Liver (tissue), 9 donors: ENCODE measurements around the gene FIBP. TPM values are rescaled to one million over a fixed set of nuclear protein-coding genes. Genes with fewer than 3 reads are reported as not detected.

Experiments used
- DNase-seq: peaks from one replicate; pipeline ENCODE4 v3.0.0-alpha.2; 2017; ENCODE audit warnings: low spot score
- H3K27ac ChIP-seq, 2 donors: one replicate each; pipeline ENCODE4 v1.7.0; 2013; ENCODE audit warnings: inconsistent platforms in 2 of 2, low read length in 2 of 2, control low read depth in 1 of 2, low read depth in 1 of 2, mild to moderate bottlenecking in 1 of 2
- H3K27me3 ChIP-seq, 4 donors: one replicate each; pipeline versions ENCODE4 v1.6.1 to v1.7.0; 2013; ENCODE audit warnings: low read length in 3 of 4, inconsistent platforms in 1 of 4, mild to moderate bottlenecking in 1 of 4, moderate library complexity in 1 of 4; ENCODE audit not compliant: control insufficient read depth in 4 of 4, insufficient read depth in 4 of 4
- H3K36me3 ChIP-seq, 4 donors: one replicate each; pipeline versions ENCODE4 v1.6.1 to v1.7.0; 2013; ENCODE audit warnings: low read length in 3 of 4, mild to moderate bottlenecking in 3 of 4, low read depth in 1 of 4, moderate library complexity in 1 of 4; ENCODE audit not compliant: control insufficient read depth in 4 of 4, insufficient read depth in 3 of 4
- H3K4me1 ChIP-seq, 4 donors: one replicate each; pipeline versions ENCODE4 v1.6.1 to v1.7.0; 2013; ENCODE audit warnings: low read length in 3 of 4, mild to moderate bottlenecking in 3 of 4, moderate library complexity in 1 of 4; ENCODE audit not compliant: control insufficient read depth in 4 of 4, insufficient read depth in 4 of 4
- H3K4me3 ChIP-seq, 3 donors: one replicate each; pipeline versions ENCODE4 v1.6.1 to v1.7.0; 2013; ENCODE audit warnings: low read length in 3 of 3, control low read depth in 1 of 3, low read depth in 1 of 3, mild to moderate bottlenecking in 1 of 3
- H3K9ac ChIP-seq, 2 donors: one replicate each; pipeline ENCODE4 v1.7.0; 2013; ENCODE audit warnings: low read length in 2 of 2, mild to moderate bottlenecking in 2 of 2, moderate library complexity in 2 of 2, control low read depth in 1 of 2, low read depth in 1 of 2
- H3K9me3 ChIP-seq, 4 donors: one replicate each; pipeline versions ENCODE4 v1.6.1 to v1.7.0; 2013; ENCODE audit warnings: low read length in 3 of 4; ENCODE audit not compliant: control insufficient read depth in 4 of 4
- CTCF ChIP-seq: fragments of 150-350 bp; IDR thresholded peaks from 2 replicates; pipeline ENCODE4 v1.5.1; 2017; ENCODE audit warnings: improper control_type of control experiment, low read depth, low read length; ENCODE audit not compliant: missing input control
- EGR1 ChIP-seq, 2 donors: IDR thresholded peaks; 2 replicates each; pipeline ENCODE4 v1.6.1; 2016 to 2018; ENCODE audit warnings: antibody characterized with exemption in 2 of 2, low read depth in 2 of 2
- FOXA1 ChIP-seq: IDR thresholded peaks from 2 replicates; pipeline ENCODE4 v1.6.1; 2016; ENCODE audit warnings: antibody characterized with exemption
- FOXA2 ChIP-seq: IDR thresholded peaks from 2 replicates; pipeline ENCODE4 v1.6.1; 2016; ENCODE audit warnings: antibody characterized with exemption
- GABPA ChIP-seq, 2 donors: IDR thresholded peaks in 1 of 2; conservative IDR thresholded peaks in 1 of 2; 2 replicates each; pipeline ENCODE4 v1.6.1; 2016; ENCODE audit warnings: antibody characterized with exemption in 2 of 2, mild to moderate bottlenecking in 1 of 2, moderate library complexity in 1 of 2
- HNF4A ChIP-seq, 2 donors: conservative IDR thresholded peaks; 2 replicates each; pipeline ENCODE4 v1.6.1; 2016; ENCODE audit warnings: antibody characterized with exemption in 2 of 2, mild to moderate bottlenecking in 2 of 2
- HNF4G ChIP-seq: IDR thresholded peaks from 2 replicates; pipeline ENCODE4 v1.6.1; 2016; ENCODE audit warnings: antibody characterized with exemption
- JUND ChIP-seq, 2 donors: IDR thresholded peaks; 2 replicates each; pipeline ENCODE4 v1.6.1; 2016; ENCODE audit warnings: antibody characterized with exemption in 2 of 2
- NR2F2 ChIP-seq: IDR thresholded peaks from 2 replicates; pipeline ENCODE4 v1.6.1; 2016; ENCODE audit warnings: antibody characterized with exemption
- RAD21 ChIP-seq, 2 donors: IDR thresholded peaks; 2 replicates each; pipeline ENCODE4 v1.6.1; 2016; ENCODE audit warnings: antibody characterized with exemption in 2 of 2, mild to moderate bottlenecking in 2 of 2
- REST ChIP-seq: IDR thresholded peaks from 2 replicates; pipeline ENCODE4 v1.6.1; 2016; ENCODE audit warnings: antibody characterized with exemption, mild to moderate bottlenecking
- RXRA ChIP-seq, 2 donors: IDR thresholded peaks; 2 replicates each; pipeline ENCODE4 v1.6.1; 2017 to 2018; ENCODE audit warnings: antibody characterized with exemption in 2 of 2, mild to moderate bottlenecking in 1 of 2
- SP1 ChIP-seq: IDR thresholded peaks from 2 replicates; pipeline ENCODE4 v1.6.1; 2018; ENCODE audit warnings: antibody characterized with exemption, mild to moderate bottlenecking
- TAF1 ChIP-seq: conservative IDR thresholded peaks from 2 replicates; pipeline ENCODE4 v1.6.1; 2016; ENCODE audit warnings: antibody characterized with exemption, mild to moderate bottlenecking
- YY1 ChIP-seq: IDR thresholded peaks from 2 replicates; pipeline ENCODE4 v1.6.1; 2016; ENCODE audit warnings: antibody characterized with exemption, mild to moderate bottlenecking
- ZBTB33 ChIP-seq: IDR thresholded peaks from 2 replicates; pipeline ENCODE4 v1.6.1; 2016; ENCODE audit warnings: antibody characterized with exemption
- WGBS: extraction: QIAGEN DNeasy Blood & Tissue Kit; methylation state at CpG from one replicate; pipeline ENCODE4 v1.1.7; 2013; 5-methylcytosine and 5-hydroxymethylcytosine counted together
- polyA plus RNA-seq, 2 donors: library from polyadenylated mRNA; stranded (reverse) in 1 of 2; unstranded in 1 of 2; fragments of 200-250 nt in 1 of 2; fragments of >200 nt in 1 of 2; fragmentation: Nextera tagmentation in 1 of 2; extraction: Ambion mirVana in 1 of 2; gene quantifications; one replicate each; pipeline versions ENCODE4 v1.2.1 to v1.2.3, GENCODE V29; 2013 to 2015
- total RNA-seq, 2 donors: library from RNA; depleted of rRNA; stranded (reverse); fragments of >200 nt; gene quantifications; one replicate each; pipeline ENCODE4 v1.2.3, GENCODE V29; 2014
- TF ChIP-seq, protein P1 (sequence below): IDR thresholded peaks from 2 replicates; pipeline ENCODE4 v1.6.1; 2016; ENCODE audit warnings: antibody characterized with exemption
- TF ChIP-seq, protein P2 (sequence below): IDR thresholded peaks from 2 replicates; pipeline ENCODE4 v1.6.1; 2016; ENCODE audit warnings: antibody characterized with exemption
- donor health status: healthy.
- donor health status: healthy.
- donor health status: healthy.
- donor health status: healthy.
- donor health status: healthy.

FIBP gene
- total and polyA plus RNA-seq, 4 donors, result 23.7 to 45.4 (median 29.1) TPM

- no peaks in the 10 kb centered on the region for H3K27me3 ChIP-seq
- TF ChIP-seq REST (no peak), GABPA (IDR thresholded peaks at IDR 0.05 in 1 of 2, conservative IDR thresholded peaks at IDR 0.05 in 1 of 2) (no peak), HNF4A (conservative IDR thresholded peaks at IDR 0.05) (no peak), RAD21 (IDR thresholded peaks at IDR 0.05) (no peak), RXRA (IDR thresholded peaks at IDR 0.05) (no peak), TAF1 (no peak), JUND (IDR thresholded peaks at IDR 0.05) (no peak), HNF4G (no peak), SP1 (no peak)
- TF ChIP-seq, protein P1, sequence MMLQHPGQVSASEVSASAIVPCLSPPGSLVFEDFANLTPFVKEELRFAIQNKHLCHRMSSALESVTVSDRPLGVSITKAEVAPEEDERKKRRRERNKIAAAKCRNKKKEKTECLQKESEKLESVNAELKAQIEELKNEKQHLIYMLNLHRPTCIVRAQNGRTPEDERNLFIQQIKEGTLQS, result no peak
- no peak overlapping the region for H3K27ac ChIP-seq
- H3K9ac ChIP-seq, result no peak overlapping the region
- WGBS, result 91% methylated on average over 9 of the region's 9 CpGs
- H3K4me3 ChIP-seq, result no peak overlapping the region
- DNase-seq, result no peak
- H3K9me3 ChIP-seq, result no peaks in the 10 kb centered on the region
- H3K36me3 ChIP-seq, result peaks cover 16 to 42% (median 23%) of the 10 kb centered on the region in 4 donors
- H3K4me1 ChIP-seq, result peaks cover 7 to 16% (median 12%) of the 10 kb centered on the region in 4 donors
Measured at GRCh38 chr11:65865550-65866172, 22.6 kb downstream of the FIBP start.

DNA sequence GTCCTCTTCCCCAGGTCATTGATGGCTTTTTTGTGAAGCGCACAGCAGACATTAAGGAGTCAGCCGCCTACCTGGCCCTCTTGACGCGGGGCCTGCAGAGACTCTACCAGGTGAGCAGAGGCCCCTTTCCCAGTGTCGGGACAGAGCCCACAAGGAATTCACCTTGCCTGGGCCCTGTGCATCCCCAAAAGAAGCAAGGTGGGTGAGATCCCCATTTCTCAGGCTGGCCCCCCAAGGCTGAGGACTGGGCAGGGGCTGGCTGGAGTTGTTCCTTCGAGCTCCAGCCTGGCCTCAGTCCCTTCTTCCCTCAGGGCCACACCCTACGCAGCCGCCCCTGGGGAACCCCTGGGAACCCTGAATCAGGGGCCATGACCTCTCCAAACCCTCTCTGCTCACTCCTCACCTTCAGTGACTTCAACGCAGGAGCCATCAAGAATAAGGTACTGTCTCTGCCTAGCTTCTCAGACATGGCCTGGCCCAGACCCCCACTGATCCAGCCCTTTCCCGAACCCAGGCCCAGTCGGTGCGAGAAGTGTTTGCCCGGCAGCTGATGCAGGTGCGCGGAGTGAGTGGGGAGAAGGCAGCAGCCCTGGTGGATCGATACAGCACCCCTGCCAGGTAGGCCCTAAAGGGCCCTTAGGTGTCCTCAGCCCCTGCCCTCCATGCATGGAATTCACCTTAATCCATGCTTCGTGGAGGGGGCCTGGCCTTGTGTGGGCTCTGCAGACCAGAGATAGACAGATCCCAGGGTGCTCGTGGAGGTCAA lies 23.4 kb downstream of the FIBP start:
- Histone ChIP-seq H3K9me3 (no peaks in the 10 kb centered on the region), H3K9ac (no peak overlapping the region), H3K4me3 (no peak overlapping the region), H3K27ac (no peak overlapping the region), H3K36me3 (peaks cover 16 to 42% (median 23%) of the 10 kb centered on the region in 4 donors), H3K27me3 (no peaks in the 10 kb centered on the region), H3K4me1 (peaks cover 9 to 16% (median 13%) of the 10 kb centered on the region in 4 donors)
- no peak for DNase-seq
- no peak for TF ChIP-seq FOXA1
- TF ChIP-seq SP1, result no peak
- TF ChIP-seq TAF1, result no peak
- no peak for TF ChIP-seq RXRA (IDR thresholded peaks at IDR 0.05)
- TF ChIP-seq, protein P1, result no peak
- no peak for TF ChIP-seq YY1
- no peak for TF ChIP-seq CTCF
- TF ChIP-seq HNF4A (conservative IDR thresholded peaks at IDR 0.05), result no peak
- no peak for TF ChIP-seq GABPA (IDR thresholded peaks at IDR 0.05 in 1 of 2, conservative IDR thresholded peaks at IDR 0.05 in 1 of 2)
- TF ChIP-seq NR2F2, result no peak
- TF ChIP-seq REST, result no peak
- TF ChIP-seq ZBTB33, result no peak
- no peak for TF ChIP-seq FOXA2
- TF ChIP-seq EGR1 (IDR thresholded peaks at IDR 0.05; ENCODE audit: low read depth in 2 of 2), result no peak
- TF ChIP-seq, protein P2, sequence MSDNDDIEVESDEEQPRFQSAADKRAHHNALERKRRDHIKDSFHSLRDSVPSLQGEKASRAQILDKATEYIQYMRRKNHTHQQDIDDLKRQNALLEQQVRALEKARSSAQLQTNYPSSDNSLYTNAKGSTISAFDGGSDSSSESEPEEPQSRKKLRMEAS, result no peak
- TF ChIP-seq JUND (IDR thresholded peaks at IDR 0.05), result no peak
- no peak for TF ChIP-seq HNF4G
- TF ChIP-seq RAD21 (IDR thresholded peaks at IDR 0.05), result no peak
- WGBS, result 90% methylated on average over 18 of the region's 18 CpGs
